ENCODE measurements around the gene POLDIP3. TPM values are rescaled to one million over a fixed set of nuclear protein-coding genes. Genes with fewer than 3 reads are reported as not detected.

Gene POLDIP3, protein sequence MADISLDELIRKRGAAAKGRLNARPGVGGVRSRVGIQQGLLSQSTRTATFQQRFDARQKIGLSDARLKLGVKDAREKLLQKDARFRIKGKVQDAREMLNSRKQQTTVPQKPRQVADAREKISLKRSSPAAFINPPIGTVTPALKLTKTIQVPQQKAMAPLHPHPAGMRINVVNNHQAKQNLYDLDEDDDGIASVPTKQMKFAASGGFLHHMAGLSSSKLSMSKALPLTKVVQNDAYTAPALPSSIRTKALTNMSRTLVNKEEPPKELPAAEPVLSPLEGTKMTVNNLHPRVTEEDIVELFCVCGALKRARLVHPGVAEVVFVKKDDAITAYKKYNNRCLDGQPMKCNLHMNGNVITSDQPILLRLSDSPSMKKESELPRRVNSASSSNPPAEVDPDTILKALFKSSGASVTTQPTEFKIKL
- total RNA-seq: 10 to 100 TPM; 70.0 to 72.4 TPM

DNA sequence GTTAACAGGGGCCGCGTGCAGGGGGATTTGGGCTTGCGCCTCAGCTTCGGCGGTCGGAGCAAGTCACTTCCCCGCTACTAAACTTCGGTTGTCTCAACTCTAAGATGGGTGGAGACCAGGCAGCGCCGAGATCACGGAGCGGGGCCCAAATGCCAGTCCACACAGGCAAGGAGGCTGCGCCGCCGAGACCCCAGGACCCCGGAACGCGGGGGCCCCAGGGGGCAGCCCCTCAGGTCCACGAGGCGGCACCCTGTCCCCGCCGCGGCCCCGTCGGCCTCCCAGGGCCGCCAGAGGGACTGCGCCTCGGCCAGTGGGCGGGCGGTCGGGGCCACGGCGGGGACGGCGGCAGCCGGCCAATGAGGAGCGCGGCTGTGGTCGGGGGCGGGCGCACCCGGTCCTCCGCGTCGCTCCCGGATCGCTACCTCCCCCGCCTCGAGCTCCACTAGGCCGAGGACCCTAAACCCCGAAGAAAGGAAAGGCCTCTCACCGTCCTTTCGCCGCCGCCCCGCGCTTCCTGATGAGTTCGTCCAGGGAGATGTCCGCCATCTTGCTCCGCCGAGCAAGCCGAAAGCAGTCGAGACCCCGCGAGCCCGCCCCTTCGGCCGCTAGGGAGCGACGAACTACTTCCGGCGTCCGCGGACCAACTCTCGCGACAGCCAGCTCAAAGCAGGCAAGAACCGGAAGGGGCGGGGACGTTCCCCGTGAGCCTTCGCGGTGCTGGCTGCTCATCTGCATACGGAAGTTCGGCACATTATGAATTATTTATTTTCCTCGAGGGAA lies at the start of gene POLDIP3:
Gene POLDIP3, minus strand, starts transcription at position 572 of the 780 bp plus-strand sequence. Its CDS starts 26 bp downstream, at position 546.
- ATAC-seq (replicated peaks): peak; percentile 80
- Mint-ChIP-seq H3K27me3 (no peaks in the 10 kb centered on the region), H3K4me3 (peak within 1 kb of the TSS; percentile 92), H3K27ac (peak within 1 kb of the TSS; percentile 100), H3K4me1 (peaks cover 24% of the 10 kb centered on the region), H3K9me3 (no peaks in the 10 kb centered on the region), H3K36me3 (ENCODE audit: low read depth) (peaks cover 58% of the 10 kb centered on the region)

DNA sequence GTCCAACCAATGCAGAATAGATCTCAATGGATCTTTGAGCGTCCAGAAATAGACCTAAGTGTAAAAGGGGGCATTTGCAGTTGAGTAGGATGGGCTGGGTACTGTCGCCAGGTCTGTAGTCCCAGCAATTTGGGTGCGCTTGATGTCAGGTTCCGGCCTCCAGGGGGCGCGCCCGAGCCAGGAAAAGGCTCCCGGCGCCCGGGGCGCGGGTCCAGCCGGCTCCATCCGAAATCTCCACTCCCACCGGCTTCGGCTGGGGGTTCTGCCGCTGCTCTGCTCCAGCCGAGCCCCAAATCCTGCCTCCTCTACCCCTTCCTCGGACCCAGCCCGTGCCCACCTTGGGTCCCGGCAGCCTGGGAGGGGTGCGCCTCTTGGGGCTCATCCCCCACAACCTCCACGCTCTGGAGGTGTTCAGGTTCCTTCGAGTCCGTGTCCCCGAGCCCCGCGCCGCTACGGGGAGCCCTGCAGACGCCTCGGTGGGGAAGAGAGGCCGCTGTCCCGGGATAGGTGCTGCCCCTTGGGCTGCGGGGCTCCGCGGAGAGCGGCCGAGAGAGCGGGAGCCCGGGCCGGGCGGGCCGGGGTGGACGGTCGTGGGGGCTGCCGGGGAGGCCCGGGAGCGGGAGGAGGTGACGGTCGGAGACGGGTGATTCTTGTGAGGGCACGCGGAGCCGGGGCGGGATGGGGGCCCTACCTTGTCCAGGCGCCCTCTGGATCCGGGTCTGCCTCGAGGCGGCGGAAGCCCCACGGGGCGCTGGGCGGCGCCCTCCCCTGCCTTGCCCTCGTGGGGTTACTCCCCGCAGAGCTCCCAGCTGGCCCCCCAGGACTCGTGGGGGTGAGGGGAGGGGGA lies 47.5 kb upstream of the POLDIP3 start:
- Mint-ChIP-seq H3K27me3 (peaks cover 4% of the 10 kb centered on the region), H3K4me3 (peak overlapping the region; percentile 47), H3K36me3 (ENCODE audit: low read depth) (no peaks in the 10 kb centered on the region), H3K4me1 (peaks cover 5% of the 10 kb centered on the region), H3K9me3 (no peaks in the 10 kb centered on the region), H3K27ac (no peak overlapping the region)
- peak; percentile 92 for ATAC-seq (replicated peaks)

DNA sequence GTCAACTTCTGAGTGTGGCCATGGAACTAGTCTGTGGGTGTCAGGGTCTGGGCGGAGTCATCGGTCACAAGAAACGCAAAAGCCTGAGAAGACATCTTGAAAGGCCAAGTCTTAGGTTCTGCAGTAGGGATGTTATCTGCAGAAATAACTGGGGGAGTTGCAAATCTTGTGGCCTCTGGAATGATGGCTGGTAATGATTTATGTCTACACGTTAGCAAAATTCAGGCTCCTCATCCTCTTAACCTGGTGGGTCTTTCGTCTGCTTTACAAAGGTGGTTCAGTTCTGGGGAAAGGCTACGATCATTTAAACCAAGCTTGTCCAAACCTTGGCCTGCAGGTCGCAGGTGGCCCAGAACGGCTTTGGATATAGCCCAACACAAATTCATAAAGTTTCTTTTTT lies 41.9 kb upstream of the POLDIP3 start:
- Mint-ChIP-seq H3K27me3 (peaks cover 4% of the 10 kb centered on the region), H3K9me3 (no peaks in the 10 kb centered on the region), H3K27ac (no peak overlapping the region), H3K4me3 (no peak overlapping the region), H3K36me3 (ENCODE audit: low read depth) (no peaks in the 10 kb centered on the region), H3K4me1 (no peaks in the 10 kb centered on the region)
- no peak for ATAC-seq (replicated peaks)

DNA sequence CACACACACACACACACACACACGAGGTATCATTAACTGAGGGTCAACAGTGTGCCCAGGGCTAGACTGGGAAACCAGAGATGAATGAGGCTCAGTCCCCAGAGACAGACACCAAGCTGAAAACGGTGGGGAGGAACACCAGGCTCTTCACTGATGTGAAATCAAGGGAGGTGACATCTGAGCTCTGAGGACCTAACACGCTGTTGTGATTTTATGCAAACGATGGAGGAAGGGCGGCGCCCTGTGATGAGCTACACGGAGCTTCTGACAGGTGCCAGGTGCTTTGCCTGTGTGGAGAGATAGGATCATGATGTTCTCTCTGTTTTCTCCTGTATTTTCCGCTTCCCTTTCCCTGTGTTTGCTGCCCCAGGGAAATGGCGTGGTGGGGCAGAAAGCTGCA lies 41.0 kb upstream of the POLDIP3 start:
- no peaks in the 10 kb centered on the region for H3K36me3 Mint-ChIP-seq (ENCODE audit: low read depth)
- H3K4me3 Mint-ChIP-seq: no peak overlapping the region
- no peak for ATAC-seq (replicated peaks)
- H3K27ac Mint-ChIP-seq: no peak overlapping the region
- no peaks in the 10 kb centered on the region for H3K9me3 Mint-ChIP-seq
- H3K27me3 Mint-ChIP-seq: peaks cover 4% of the 10 kb centered on the region
- H3K4me1 Mint-ChIP-seq: no peaks in the 10 kb centered on the region

DNA sequence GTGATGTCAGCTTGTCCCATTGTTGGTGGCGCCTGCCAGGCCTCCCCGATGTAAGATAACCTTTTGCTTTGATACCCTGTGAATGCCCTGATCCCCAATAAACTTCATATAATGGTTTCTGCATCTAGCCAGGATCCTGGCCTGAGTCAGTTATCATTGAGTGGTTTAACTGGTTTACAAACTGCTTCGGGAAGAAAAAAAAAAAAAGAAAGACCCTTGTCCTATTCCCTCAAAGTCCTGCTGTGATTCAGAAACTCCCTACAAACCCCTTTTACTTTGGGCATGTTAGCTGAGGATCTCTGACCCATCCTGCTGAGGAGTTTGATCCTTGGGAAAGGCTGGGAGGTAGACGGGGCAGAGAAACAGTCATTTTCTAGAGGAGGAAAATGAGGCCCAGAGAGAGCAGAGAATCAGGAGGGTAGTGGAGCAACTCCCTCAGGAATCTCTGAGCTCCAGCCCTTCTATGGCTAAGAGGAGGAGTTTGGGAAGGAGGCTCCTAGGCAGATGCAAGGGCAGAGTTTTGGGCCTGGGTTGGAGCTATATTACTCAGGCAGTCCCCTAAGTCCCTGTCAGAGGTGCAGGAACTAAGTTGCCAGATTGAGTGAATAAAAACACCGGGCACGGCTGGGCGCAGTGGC lies 39.9 kb upstream of the POLDIP3 start:
- no peak overlapping the region for H3K27ac Mint-ChIP-seq
- H3K36me3 Mint-ChIP-seq (ENCODE audit: low read depth): no peaks in the 10 kb centered on the region
- H3K9me3 Mint-ChIP-seq: no peaks in the 10 kb centered on the region
- no peak for ATAC-seq (replicated peaks)
- no peaks in the 10 kb centered on the region for H3K4me1 Mint-ChIP-seq
- H3K27me3 Mint-ChIP-seq: peaks cover 4% of the 10 kb centered on the region
- H3K4me3 Mint-ChIP-seq: no peak overlapping the region

DNA sequence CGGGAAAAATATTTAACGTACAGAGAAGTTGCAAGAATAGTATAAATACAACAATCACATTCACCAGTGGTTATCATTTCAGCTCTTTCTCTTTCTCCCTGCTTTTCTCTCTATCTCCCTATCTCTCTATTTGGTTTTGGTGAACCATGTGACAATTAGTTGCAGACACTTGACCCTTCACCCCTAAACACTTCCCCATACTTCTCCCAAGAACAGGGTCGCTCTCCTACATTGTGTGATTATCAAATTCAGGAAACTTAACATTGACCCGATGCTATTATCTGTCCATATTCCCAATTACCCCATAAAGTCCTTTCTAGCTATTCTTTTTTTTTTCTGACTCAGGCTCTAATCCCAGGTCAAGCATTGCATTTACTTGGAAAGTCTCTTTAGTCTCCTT lies 39.3 kb upstream of the POLDIP3 start:
- no peak for ATAC-seq (replicated peaks)
- Mint-ChIP-seq H3K4me1 (no peaks in the 10 kb centered on the region), H3K36me3 (ENCODE audit: low read depth) (no peaks in the 10 kb centered on the region), H3K9me3 (no peaks in the 10 kb centered on the region), H3K27me3 (peaks cover 4% of the 10 kb centered on the region), H3K27ac (no peak overlapping the region), H3K4me3 (no peak overlapping the region)

DNA sequence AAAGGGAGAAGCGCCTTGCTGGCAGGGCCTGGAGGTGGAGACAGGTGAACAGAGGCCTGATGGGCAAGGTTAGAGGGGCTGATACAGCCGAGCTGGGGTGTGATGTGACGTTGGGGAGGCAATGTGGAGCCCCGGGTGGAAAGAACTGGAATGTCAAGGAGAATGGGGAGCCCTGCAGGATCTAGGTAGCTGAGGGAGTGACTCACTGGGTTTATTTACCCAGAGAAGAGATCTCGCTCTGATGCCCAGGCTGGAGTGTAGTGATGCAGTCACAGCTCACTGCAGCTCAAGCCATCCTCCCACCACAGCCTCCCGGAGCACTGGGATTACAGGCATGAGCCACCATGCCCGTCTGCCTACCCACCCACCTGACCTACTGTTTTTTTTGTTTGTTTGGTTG lies 36.5 kb upstream of the POLDIP3 start:
- no peaks in the 10 kb centered on the region for H3K36me3 Mint-ChIP-seq (ENCODE audit: low read depth)
- no peaks in the 10 kb centered on the region for H3K9me3 Mint-ChIP-seq
- peaks cover 4% of the 10 kb centered on the region for H3K4me1 Mint-ChIP-seq
- H3K4me3 Mint-ChIP-seq: peak overlapping the region; percentile 7
- H3K27me3 Mint-ChIP-seq: no peaks in the 10 kb centered on the region
- no peak overlapping the region for H3K27ac Mint-ChIP-seq
- no peak for ATAC-seq (replicated peaks)

DNA sequence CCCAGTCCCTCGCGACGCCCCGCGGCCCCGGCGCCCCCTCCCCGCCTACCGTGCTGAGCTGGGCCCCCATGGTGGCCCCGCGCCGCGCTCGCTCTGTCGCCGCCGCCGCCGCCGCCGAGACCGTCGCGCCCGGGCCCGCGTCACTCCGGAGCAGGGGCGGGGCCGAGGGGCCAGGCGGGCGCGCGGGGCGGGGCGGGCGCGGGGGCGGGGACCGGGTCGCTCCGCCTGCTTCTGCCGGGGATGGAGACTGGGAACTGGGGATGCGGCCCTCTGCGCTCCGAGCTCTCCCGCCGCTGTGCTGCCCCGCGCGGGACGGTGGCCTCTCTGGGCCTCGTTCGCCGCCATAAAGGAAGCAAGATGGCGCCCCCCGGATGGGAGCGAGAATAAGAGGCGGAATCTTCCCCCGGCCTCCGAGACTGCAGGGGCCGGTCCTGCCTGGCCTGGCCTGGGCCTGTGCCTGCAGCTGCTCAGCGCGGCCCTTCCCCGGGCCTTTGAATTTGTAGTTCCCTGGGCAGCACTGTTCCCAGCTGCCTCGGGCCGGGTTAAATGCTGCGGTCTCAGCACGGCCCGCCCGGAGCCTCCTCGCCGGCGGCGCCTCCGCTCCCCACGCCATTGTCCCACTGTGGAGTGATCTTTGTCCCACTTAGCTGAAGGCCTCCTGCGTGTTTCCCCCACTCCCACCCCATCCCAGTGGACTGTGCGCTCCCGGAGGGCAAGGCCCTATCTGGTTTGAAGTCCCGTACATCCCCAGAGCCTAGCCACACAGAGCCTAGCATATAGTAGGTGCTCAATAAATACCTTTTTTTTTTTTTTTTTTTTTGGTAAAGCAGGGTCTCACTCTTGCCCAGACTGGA lies 34.8 kb upstream of the POLDIP3 start, which contains the start of gene CYB5R3:
Gene CYB5R3, minus strand, starts transcription at position 147 of the 854 bp plus-strand sequence. Its CDS starts 77 bp downstream, at position 70.
- peak; percentile 91 for ATAC-seq (replicated peaks)
- no peaks in the 10 kb centered on the region for H3K9me3 Mint-ChIP-seq
- H3K27me3 Mint-ChIP-seq: no peaks in the 10 kb centered on the region
- H3K27ac Mint-ChIP-seq: peak within 1 kb of the TSS; percentile 95
- peaks cover 5% of the 10 kb centered on the region for H3K4me1 Mint-ChIP-seq
- H3K4me3 Mint-ChIP-seq: peak within 1 kb of the TSS; percentile 96
- H3K36me3 Mint-ChIP-seq (ENCODE audit: low read depth): no peaks in the 10 kb centered on the region

DNA sequence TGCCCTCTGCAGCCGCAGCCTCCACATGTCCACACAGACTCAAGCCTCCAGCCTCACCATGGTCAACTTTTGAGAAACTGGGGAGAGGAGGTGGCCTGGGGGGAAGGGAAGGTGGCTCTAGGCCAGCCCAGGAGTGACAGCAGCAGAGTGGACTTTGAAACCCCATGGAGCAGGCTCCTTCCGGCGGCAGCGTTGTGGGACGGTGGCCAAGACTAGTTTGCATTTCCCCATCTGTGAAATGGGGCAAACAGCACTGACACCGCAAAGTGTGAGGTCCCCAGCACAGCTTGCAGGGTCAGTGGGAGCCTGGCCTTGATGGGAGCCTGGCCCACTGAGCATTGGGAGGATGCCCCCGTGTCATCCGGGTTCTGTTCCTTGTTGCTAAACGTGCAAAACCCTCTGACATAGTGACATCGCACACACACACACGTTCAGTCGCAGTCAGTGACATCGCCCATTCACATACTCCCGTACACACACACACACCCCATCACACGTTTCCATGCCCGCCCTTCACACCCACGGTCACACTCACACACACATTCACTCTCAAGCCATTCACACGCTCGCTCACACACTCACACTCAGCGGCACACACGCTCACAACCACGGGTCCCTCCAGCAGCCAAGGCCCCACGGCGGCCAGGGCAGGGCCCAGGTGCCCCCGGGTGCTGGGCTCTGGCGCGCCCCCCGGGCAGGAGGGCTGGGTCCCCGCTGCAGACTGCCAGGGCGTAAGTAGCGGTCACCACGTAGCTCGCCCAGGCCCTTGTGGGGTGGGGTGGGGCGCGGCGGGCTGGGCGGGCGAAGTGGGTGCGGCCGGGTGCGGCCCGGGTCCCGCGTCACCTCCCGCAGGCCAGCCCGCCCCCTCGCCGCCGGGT lies 33.9 kb upstream of the POLDIP3 start:
- peaks cover 10% of the 10 kb centered on the region for H3K4me1 Mint-ChIP-seq
- no peaks in the 10 kb centered on the region for H3K36me3 Mint-ChIP-seq (ENCODE audit: low read depth)
- peak; percentile 78 for ATAC-seq (replicated peaks)
- peak overlapping the region; percentile 96 for H3K4me3 Mint-ChIP-seq
- H3K27ac Mint-ChIP-seq: peak overlapping the region; percentile 95
- no peaks in the 10 kb centered on the region for H3K27me3 Mint-ChIP-seq
- H3K9me3 Mint-ChIP-seq: no peaks in the 10 kb centered on the region

DNA sequence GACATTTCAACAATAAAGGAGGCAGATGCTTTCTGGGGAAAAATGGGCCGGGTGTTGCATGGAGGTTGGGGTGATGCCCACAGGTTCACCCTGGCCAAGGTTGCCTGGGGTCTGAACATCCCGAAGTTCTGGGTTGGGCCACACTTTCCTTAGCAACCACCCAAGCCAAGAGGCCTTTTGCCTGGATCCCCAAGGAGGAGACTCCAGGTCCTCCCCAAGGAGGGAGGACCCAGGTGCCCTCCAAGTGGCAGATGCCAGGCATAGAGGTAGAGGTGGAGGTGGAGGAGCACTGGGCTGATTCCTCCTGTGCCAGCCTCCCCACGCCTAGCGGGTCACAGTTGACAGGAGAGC lies 33.3 kb upstream of the POLDIP3 start:
- Mint-ChIP-seq H3K27me3 (no peaks in the 10 kb centered on the region), H3K9me3 (no peaks in the 10 kb centered on the region), H3K36me3 (ENCODE audit: low read depth) (no peaks in the 10 kb centered on the region), H3K27ac (peak overlapping the region; percentile 61), H3K4me1 (peaks cover 10% of the 10 kb centered on the region), H3K4me3 (peak overlapping the region; percentile 96)
- no peak for ATAC-seq (replicated peaks)

DNA sequence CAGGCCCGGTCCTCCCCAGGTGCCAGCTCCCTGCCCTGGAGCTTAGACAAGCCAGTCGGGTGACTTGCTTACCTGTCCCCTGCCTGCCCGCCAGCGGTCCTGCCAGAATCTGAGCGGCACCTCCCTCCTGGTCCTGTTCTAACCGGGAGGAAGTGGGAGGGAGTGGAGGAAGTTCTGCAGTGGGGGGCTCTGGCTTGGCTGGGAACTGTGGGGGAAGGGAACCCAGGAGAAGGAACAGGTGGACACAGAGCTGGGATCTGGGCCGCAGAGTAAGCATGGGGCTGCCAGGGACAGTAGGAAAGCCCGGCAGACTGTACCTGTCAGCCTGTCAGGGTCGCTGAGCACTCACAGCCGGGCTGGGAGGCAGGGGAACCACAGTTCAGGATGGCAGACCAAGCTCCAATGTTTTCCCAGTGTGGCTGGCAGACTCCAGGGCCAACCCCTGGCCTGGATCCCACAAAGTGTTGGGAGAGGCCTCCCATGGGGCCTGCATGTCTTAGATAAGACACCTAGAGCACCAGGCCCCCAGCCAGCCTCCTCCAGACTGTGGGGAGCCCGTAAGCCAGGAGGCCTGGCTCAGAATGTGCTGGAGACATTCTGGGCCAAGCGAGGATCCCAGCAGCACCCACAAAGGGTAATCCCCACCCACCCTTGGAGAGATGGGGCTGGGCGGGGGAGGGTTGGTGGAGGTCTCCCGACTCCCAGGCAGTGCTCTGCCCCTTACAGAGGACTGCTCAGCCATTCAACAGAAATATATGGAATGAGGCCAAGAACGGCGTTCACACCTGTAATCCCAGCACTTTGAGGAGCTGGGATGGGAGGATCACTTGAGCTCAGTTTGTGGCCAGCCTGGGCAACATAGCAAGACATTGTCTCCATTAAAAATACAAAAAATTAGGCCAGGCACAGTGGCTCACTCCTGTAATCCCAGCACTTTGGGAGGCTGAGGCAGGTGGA lies 32.2 kb upstream of the POLDIP3 start:
- H3K4me3 Mint-ChIP-seq: peak overlapping the region; percentile 96
- H3K4me1 Mint-ChIP-seq: peaks cover 10% of the 10 kb centered on the region
- H3K36me3 Mint-ChIP-seq (ENCODE audit: low read depth): no peaks in the 10 kb centered on the region
- no peaks in the 10 kb centered on the region for H3K9me3 Mint-ChIP-seq
- no peaks in the 10 kb centered on the region for H3K27me3 Mint-ChIP-seq
- H3K27ac Mint-ChIP-seq: peak overlapping the region; percentile 28
- no peak for ATAC-seq (replicated peaks)
